H9 (cell line): ENCODE results near the gene KRTAP10-11. TPM values are rescaled to one million over a fixed set of nuclear protein-coding genes. Genes with fewer than 3 reads are reported as not detected.

Experiments used
- DNase-seq: peaks from one replicate; pipeline ENCODE4 v3.0.0-alpha.2; 2017
- H2AFZ ChIP-seq: one replicate; pipeline ENCODE4 v1.6.1; 2013; ENCODE audit warnings: mild to moderate bottlenecking, low read length, control low read depth, moderate library complexity
- H2AK5ac ChIP-seq: 2 replicates; pipeline ENCODE4 v1.6.1; 2013; ENCODE audit warnings: low read length, control low read depth, mixed read lengths; ENCODE audit not compliant: insufficient read length
- H2BK120ac ChIP-seq: one replicate; pipeline ENCODE4 v1.6.1; 2013; ENCODE audit warnings: low read depth, mild to moderate bottlenecking, low read length, control low read depth, inconsistent platforms; ENCODE audit not compliant: poor library complexity, severe bottlenecking
- H2BK12ac ChIP-seq: 2 replicates; pipeline ENCODE4 v1.6.1; 2013; ENCODE audit warnings: low read length, control low read depth, mixed read lengths, low read depth; ENCODE audit not compliant: insufficient read length
- H2BK15ac ChIP-seq: 2 replicates; pipeline ENCODE4 v1.6.1; 2013; ENCODE audit warnings: low read depth, low read length, control low read depth
- H2BK20ac ChIP-seq: one replicate; pipeline ENCODE4 v1.6.1; 2013; ENCODE audit warnings: low read depth, mild to moderate bottlenecking, low read length, control low read depth, inconsistent platforms; ENCODE audit not compliant: poor library complexity, severe bottlenecking
- H2BK5ac ChIP-seq: 2 replicates; pipeline ENCODE4 v1.6.1; 2013; ENCODE audit warnings: low read length, control low read depth, mixed read lengths; ENCODE audit not compliant: insufficient read length
- H3K14ac ChIP-seq: 2 replicates; pipeline ENCODE4 v1.6.1; 2013; ENCODE audit warnings: low read length, control low read depth; ENCODE audit not compliant: insufficient read depth
- H3K18ac ChIP-seq: 2 replicates; pipeline ENCODE4 v1.6.1; 2013; ENCODE audit warnings: low read depth, mild to moderate bottlenecking, mixed read lengths, low read length, control low read depth; ENCODE audit not compliant: insufficient read length
- H3K23ac ChIP-seq: 2 replicates; pipeline ENCODE4 v1.6.1; 2013; ENCODE audit warnings: low read length, control low read depth, mixed read lengths, low read depth; ENCODE audit not compliant: insufficient read length
- H3K23me2 ChIP-seq: 2 replicates; pipeline ENCODE4 v1.6.1; 2013; ENCODE audit warnings: low read depth, mild to moderate bottlenecking, mixed read lengths, low read length, control low read depth; ENCODE audit not compliant: insufficient read length, poor library complexity, severe bottlenecking
- H3K27ac ChIP-seq: 2 replicates; pipeline ENCODE4 v1.5.1; 2013; ENCODE audit warnings: low read length, control low read depth, mixed read lengths, low read depth; ENCODE audit not compliant: insufficient read length
- H3K27me3 ChIP-seq: 2 replicates; pipeline ENCODE4 v1.6.1; 2013; ENCODE audit warnings: low read length, control low read depth, inconsistent platforms; ENCODE audit not compliant: insufficient read depth
- H3K4ac ChIP-seq: 2 replicates; pipeline ENCODE4 v1.6.1; 2013; ENCODE audit warnings: low read depth, mild to moderate bottlenecking, control low read depth, inconsistent platforms, low read length, moderate library complexity
- H3K4me1 ChIP-seq: 2 replicates; pipeline ENCODE4 v1.6.1; 2013; ENCODE audit warnings: low read length, control low read depth, inconsistent platforms; ENCODE audit not compliant: insufficient read depth
- H3K4me2 ChIP-seq: 2 replicates; pipeline ENCODE4 v1.6.1; 2013; ENCODE audit warnings: low read length, control low read depth, mixed read lengths; ENCODE audit not compliant: insufficient read length, insufficient read depth
- H3K56ac ChIP-seq: 2 replicates; pipeline ENCODE4 v1.6.1; 2013; ENCODE audit warnings: low read depth, mild to moderate bottlenecking, mixed read lengths, low read length, control low read depth; ENCODE audit not compliant: insufficient read length
- H3K79me1 ChIP-seq: 2 replicates; pipeline ENCODE4 v1.6.1; 2013; ENCODE audit warnings: low read depth, mild to moderate bottlenecking, moderate library complexity, low read length, control low read depth, inconsistent platforms; ENCODE audit not compliant: insufficient read depth, poor library complexity, severe bottlenecking
- H3K79me2 ChIP-seq: 2 replicates; pipeline ENCODE4 v1.6.1; 2013; ENCODE audit warnings: low read length, control low read depth, inconsistent platforms; ENCODE audit not compliant: insufficient read depth
- H3K9ac ChIP-seq: 2 replicates; pipeline ENCODE4 v1.6.1; 2013; ENCODE audit warnings: low read length, control low read depth, mixed read lengths; ENCODE audit not compliant: insufficient read length; ENCODE audit errors: extremely low read depth
- H3K9me3 ChIP-seq: one replicate; pipeline ENCODE4 v1.6.1; 2013; ENCODE audit warnings: low read depth, low read length, inconsistent platforms; ENCODE audit not compliant: control insufficient read depth
- H3T11ph ChIP-seq: one replicate; pipeline ENCODE4 v1.6.1; 2013; ENCODE audit warnings: mild to moderate bottlenecking, low read length, control low read depth, inconsistent platforms
- H4K20me1 ChIP-seq: one replicate; pipeline ENCODE4 v1.6.1; 2013; ENCODE audit not compliant: control insufficient read depth, insufficient read length, insufficient read depth
- H4K5ac ChIP-seq: 2 replicates; pipeline ENCODE4 v1.6.1; 2013; ENCODE audit warnings: low read depth, mild to moderate bottlenecking, mixed read lengths, low read length, control low read depth; ENCODE audit not compliant: insufficient read length
- H4K8ac ChIP-seq: replicated peaks from 2 replicates; pipeline ENCODE4 v1.6.1; 2013; ENCODE audit warnings: low read length, control low read depth, mixed read lengths, low read depth; ENCODE audit not compliant: insufficient read length
- H4K91ac ChIP-seq: 2 replicates; pipeline ENCODE4 v1.6.1; 2013; ENCODE audit warnings: low read depth, mild to moderate bottlenecking, moderate library complexity, mixed read lengths, low read length, control low read depth; ENCODE audit not compliant: insufficient read length
- H3K27ac Mint-ChIP-seq, 3 experiments: 2 replicates in 2 of 3; 3 replicates in 1 of 3; pipeline ENCODE4 v1.8.0; 2020 to 2021; ENCODE audit warnings: mixed read lengths in 3 of 3, mild to moderate bottlenecking in 1 of 3, moderate library complexity in 1 of 3
- H3K27me3 Mint-ChIP-seq: 2 replicates; pipeline ENCODE4 v1.8.0; 2021; ENCODE audit warnings: low read depth, mild to moderate bottlenecking, moderate library complexity, mixed read lengths
- H3K36me3 Mint-ChIP-seq, 3 experiments: 2 replicates in 2 of 3; 3 replicates in 1 of 3; pipeline ENCODE4 v1.8.0; 2020 to 2021; ENCODE audit warnings: low read depth in 3 of 3, mixed read lengths in 3 of 3; ENCODE audit not compliant: insufficient read depth in 1 of 3
- H3K4me1 Mint-ChIP-seq, 2 experiments: 2 replicates each; pipeline ENCODE4 v1.8.0; 2020; ENCODE audit warnings: mixed read lengths in 2 of 2
- H3K4me3 Mint-ChIP-seq, 2 experiments: 2 replicates in 1 of 2; 3 replicates in 1 of 2; pipeline ENCODE4 v1.8.0; 2020 to 2021; ENCODE audit warnings: mild to moderate bottlenecking in 2 of 2, mixed read lengths in 2 of 2, moderate library complexity in 1 of 2
- H3K9me3 Mint-ChIP-seq, 2 experiments: 2 replicates in 1 of 2; 3 replicates in 1 of 2; pipeline ENCODE4 v1.8.0; 2020; ENCODE audit warnings: mild to moderate bottlenecking in 2 of 2, mixed read lengths in 2 of 2, moderate library complexity in 1 of 2
- WGBS: extraction: QIAGEN DNeasy Blood & Tissue Kit; methylation state at CpG from one replicate; pipeline ENCODE4 v1.1.7; 2013; ENCODE audit warnings: missing lambda C conversion rate, low lambda C conversion rate, mixed read lengths; ENCODE audit not compliant: insufficient read length; ENCODE audit errors: extremely low coverage; 5-methylcytosine and 5-hydroxymethylcytosine counted together
- total RNA-seq: library from RNA; stranded (reverse); gene quantifications from 2 replicates; pipeline ENCODE4 v1.2.1, GENCODE V29; 2021
- TF ChIP-seq, protein P1 (sequence below): fragments of 200-600 bp; sonication (generic); conservative IDR thresholded peaks from 3 replicates; pipeline ENCODE4 v1.8.0; 2021; ENCODE audit warnings: antibody characterized with exemption, mild to moderate bottlenecking

Gene KRTAP10-11
- total RNA-seq, 1 experiment from 2014 or later: not detected

DNA sequence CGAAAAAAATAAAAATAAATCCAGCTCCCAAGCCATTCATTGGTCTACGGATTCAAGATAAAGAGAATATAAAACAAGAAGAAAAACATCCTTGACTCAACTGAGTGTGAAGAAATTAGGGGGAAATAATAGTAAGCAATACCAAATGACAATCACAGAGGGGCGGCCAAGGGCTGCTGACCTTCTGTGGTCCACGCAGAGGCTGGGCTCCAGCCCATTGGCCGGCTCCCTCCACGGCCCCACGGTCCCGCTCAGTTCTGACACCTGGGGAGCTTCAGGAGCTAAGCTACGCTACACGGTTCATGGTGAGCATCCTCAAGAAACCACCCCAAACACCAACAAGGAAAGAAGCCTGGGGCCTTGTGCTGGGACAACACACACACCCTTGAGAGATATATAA, 50.4 kb downstream of the KRTAP10-11 start:
- H3K9me3 Mint-ChIP-seq: peaks cover 17 to 18% of the 10 kb centered on the region in 2 experiments
- Histone ChIP-seq H3K4me2 (peak overlapping the region; percentile 20), H3K18ac (no peak overlapping the region), H3K4me1 (peaks cover 4% of the 10 kb centered on the region; the same call in 1 of the 2 replicates), H3K27me3 (no peaks in the 10 kb centered on the region; the same call in 1 of the 2 replicates), H3T11ph (no peak overlapping the region), H4K5ac (no peak overlapping the region), H3K79me1 (no peaks in the 10 kb centered on the region), H4K20me1 (no peaks in the 10 kb centered on the region), H3K27ac (no peak overlapping the region), H3K9ac (no peak overlapping the region), H4K91ac (no peak overlapping the region), H2BK120ac (no peak overlapping the region), H3K23ac (no peak overlapping the region), H3K23me2 (no peaks in the 10 kb centered on the region), H2BK12ac (no peak overlapping the region), H3K14ac (no peak overlapping the region), H4K8ac (no peak overlapping the region), H2BK15ac (no peak overlapping the region), H2BK20ac (no peak overlapping the region), H3K9me3 (no peaks in the 10 kb centered on the region), H2BK5ac (no peak overlapping the region), H3K56ac (no peak overlapping the region), H3K4ac (no peak overlapping the region), H2AFZ (no peak overlapping the region), H3K79me2 (no peaks in the 10 kb centered on the region), H2AK5ac (no peak overlapping the region)
- H3K36me3 Mint-ChIP-seq: peaks cover 7 to 19% (median 7%) of the 10 kb centered on the region in 3 experiments; a peak in 6 of 7 replicates
- no peak overlapping the region for H3K27ac Mint-ChIP-seq
- no peak for DNase-seq
- H3K4me3 Mint-ChIP-seq: no peak overlapping the region; a peak in 2 of 5 replicates
- H3K27me3 Mint-ChIP-seq: peaks cover 5% of the 10 kb centered on the region; the same call in 1 of the 2 replicates
- WGBS: no CpG with 5 or more reads among the region's 10 CpGs
- H3K4me1 Mint-ChIP-seq: peaks cover 53 to 57% of the 10 kb centered on the region in 2 experiments
- TF ChIP-seq, protein P1, sequence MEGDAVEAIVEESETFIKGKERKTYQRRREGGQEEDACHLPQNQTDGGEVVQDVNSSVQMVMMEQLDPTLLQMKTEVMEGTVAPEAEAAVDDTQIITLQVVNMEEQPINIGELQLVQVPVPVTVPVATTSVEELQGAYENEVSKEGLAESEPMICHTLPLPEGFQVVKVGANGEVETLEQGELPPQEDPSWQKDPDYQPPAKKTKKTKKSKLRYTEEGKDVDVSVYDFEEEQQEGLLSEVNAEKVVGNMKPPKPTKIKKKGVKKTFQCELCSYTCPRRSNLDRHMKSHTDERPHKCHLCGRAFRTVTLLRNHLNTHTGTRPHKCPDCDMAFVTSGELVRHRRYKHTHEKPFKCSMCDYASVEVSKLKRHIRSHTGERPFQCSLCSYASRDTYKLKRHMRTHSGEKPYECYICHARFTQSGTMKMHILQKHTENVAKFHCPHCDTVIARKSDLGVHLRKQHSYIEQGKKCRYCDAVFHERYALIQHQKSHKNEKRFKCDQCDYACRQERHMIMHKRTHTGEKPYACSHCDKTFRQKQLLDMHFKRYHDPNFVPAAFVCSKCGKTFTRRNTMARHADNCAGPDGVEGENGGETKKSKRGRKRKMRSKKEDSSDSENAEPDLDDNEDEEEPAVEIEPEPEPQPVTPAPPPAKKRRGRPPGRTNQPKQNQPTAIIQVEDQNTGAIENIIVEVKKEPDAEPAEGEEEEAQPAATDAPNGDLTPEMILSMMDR: peak; percentile 31; the same call in 1 of the 3 replicates

Other genes with a start within 250 kb of the KRTAP10-11 start
- gene LRRC3, start 190.9 kb upstream of the KRTAP10-11 start, total RNA-seq: 2.6 and 3.1 TPM in 2 replicates
- not detected in 2 replicates for gene KRTAP10-1, start 106.2 kb upstream of the KRTAP10-11 start, total RNA-seq
- not detected in 2 replicates for gene KRTAP10-2, start 94.9 kb upstream of the KRTAP10-11 start, total RNA-seq
- not detected in 2 replicates for gene KRTAP10-3, start 87.6 kb upstream of the KRTAP10-11 start, total RNA-seq
- gene KRTAP10-4, start 72.7 kb upstream of the KRTAP10-11 start, total RNA-seq: not detected in 2 replicates
- not detected in 2 replicates for gene KRTAP10-5, start 65.8 kb upstream of the KRTAP10-11 start, total RNA-seq
- not detected in 2 replicates for gene KRTAP10-6, start 53.9 kb upstream of the KRTAP10-11 start, total RNA-seq
- gene KRTAP10-7, start 45.8 kb upstream of the KRTAP10-11 start, total RNA-seq: not detected in 2 replicates
- not detected in 2 replicates for gene KRTAP10-8, start 34.3 kb upstream of the KRTAP10-11 start, total RNA-seq
- gene KRTAP10-9, start 19.3 kb upstream of the KRTAP10-11 start, total RNA-seq: not detected in 2 replicates
- gene KRTAP10-10, start 9.1 kb upstream of the KRTAP10-11 start, total RNA-seq: not detected in 2 replicates
- not detected in 2 replicates for gene KRTAP12-4, start 8.2 kb downstream of the KRTAP10-11 start, total RNA-seq
- gene KRTAP12-3, start 11.5 kb downstream of the KRTAP10-11 start, total RNA-seq: not detected in 2 replicates
- not detected in 2 replicates for gene KRTAP12-2, start 20.5 kb downstream of the KRTAP10-11 start, total RNA-seq
- not detected in 2 replicates for gene KRTAP12-1, start 35.7 kb downstream of the KRTAP10-11 start, total RNA-seq
- gene KRTAP10-12, start 50.8 kb downstream of the KRTAP10-11 start, total RNA-seq: not detected in 2 replicates
- gene TSPEAR, start 65.2 kb downstream of the KRTAP10-11 start, total RNA-seq: 1.2 and 1.3 TPM in 2 replicates
- gene UBE2G2, start 155.4 kb downstream of the KRTAP10-11 start, total RNA-seq: 106 and 121 TPM in 2 replicates
- gene SUMO3, start 171.6 kb downstream of the KRTAP10-11 start, total RNA-seq: 82.9 and 85.7 TPM in 2 replicates
- 107 and 112 TPM in 2 replicates for gene PTTG1IP, start 227.3 kb downstream of the KRTAP10-11 start, total RNA-seq